Fibroblast of skin of right biceps (primary cell): ENCODE results near the gene C1orf105.

ENCODE experiments used
- DNase-seq: peaks from one replicate; pipeline ENCODE4 v3.0.0-alpha.2; 2013

C1orf105 gene

DNA sequence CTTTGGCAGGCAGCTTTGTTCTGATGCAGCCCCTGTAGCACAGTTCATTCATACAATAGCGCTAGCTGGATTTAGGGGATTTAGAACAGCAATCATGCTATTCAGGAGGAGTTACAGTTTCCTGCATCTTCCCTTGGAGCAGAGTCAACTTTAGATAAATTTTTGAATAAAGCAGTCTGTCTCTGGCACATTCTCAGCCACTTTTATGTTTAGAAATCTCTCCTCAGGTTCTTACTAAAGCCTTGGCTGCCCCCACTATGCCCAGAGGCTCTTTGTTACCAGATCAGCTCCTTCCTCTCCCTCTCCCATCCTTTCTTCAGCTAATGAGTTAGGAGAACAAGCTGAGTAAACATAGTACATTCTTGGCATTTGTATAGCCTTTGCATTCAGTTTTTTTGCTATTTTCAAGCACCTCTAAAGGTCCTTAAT, 40.4 kb downstream of the C1orf105 start:
- no peak for DNase-seq

DNA sequence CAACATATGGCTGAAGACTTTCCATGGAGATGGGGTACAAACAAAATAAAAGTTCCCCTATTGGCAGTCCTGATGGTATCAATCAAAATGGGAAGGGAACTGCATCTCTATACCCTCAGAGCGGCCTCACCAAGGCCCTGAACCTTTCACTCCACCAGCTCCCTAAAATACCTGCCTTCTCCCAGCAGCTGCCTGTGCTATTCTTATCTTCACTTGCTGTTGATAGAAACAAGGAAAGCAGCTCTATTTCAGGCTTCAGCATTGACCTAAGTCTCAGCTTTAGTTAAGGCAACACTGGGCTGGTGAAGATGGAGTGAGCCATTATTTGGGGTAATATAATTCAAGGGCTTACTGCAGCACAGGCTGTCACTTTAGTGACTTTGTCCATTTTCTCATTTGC, 45.1 kb downstream of the C1orf105 start:
- no peak for DNase-seq

DNA sequence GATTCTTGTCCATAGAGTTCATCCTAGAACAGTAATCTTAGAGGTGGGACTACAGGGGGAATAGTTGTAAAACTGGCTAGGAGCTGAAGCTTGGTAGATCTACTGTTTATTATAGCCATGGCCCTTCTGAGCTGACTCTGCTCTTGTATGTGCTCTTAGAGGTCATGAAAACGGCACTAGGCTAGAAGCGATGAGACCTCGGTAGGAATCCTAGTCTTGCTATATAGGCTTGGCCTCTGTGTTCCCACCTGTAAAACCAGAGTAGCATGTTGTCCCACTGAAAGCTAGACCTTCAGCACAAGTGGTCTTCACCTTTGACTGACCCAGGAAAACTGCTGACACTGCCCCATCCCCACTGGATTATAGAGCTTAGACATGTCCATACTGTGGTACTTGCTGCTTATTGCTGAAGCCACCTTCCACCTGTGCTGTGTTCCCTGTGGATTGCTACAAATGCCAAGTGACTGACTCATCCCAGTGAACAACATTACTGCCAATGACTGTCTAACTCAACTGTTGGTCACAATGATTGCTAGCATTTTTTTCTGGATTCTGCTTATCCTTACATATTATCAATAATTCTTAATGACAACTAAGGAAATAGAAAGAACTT, 46.4 kb downstream of the C1orf105 start:
- no peak for DNase-seq

DNA sequence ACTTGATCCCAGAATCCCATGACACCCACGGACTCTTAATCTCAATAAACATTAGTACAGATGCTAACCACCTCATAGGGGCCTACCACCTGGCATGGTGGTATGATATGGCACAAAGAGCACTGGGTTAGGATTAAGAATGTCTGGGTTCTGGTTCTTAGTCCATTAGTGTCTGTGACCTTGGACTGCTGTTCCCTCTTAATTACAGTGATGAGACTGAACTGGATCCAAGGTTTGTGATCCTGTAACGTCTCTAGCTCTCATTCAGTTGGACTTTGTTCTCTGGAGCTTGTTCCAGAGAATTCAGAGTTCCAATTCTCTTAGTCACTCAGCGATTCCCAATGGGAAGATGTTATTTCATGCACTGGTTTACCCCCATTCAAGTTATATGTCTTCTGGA, 47.0 kb downstream of the C1orf105 start:
- DNase-seq = no peak

DNA sequence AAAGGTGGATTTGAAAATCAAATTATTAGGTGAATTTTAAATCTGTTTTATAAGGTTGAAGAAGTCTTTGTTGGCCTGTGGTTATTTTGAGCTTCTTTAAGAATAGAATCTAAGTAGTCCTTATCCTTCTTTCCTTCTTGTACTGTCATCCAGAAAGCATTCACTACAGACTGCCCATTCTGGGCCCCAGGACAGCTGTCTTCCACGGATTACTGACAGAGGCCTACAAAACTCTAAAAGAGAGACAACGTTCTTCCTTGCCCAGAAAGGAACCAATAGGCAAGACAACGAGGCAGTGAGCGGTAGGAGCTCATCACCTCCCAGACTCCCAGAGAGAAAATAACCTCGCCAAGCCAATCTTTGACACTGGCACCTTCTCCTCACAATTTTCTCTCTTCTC, 47.8 kb downstream of the C1orf105 start:
- DNase-seq = no peak

DNA sequence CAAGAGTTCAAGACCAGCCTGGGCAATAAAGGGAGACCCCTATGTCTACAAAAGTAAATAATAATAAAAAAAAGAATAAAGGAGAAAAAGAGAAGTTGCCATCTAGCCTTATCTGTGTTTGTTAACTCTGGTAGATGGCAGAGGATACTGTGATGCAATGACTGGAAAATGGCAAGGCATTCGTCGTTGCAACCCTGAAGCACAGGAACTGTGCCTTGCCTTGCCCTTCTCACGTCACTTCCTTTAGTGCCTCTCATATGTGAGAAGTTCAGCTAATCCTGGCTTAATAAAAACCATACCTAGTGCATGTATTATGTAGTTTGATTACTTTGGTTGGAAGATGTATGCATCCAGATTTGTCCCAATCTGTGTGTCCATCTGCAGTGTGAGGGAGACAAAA, 49.2 kb downstream of the C1orf105 start:
- no peak for DNase-seq

DNA sequence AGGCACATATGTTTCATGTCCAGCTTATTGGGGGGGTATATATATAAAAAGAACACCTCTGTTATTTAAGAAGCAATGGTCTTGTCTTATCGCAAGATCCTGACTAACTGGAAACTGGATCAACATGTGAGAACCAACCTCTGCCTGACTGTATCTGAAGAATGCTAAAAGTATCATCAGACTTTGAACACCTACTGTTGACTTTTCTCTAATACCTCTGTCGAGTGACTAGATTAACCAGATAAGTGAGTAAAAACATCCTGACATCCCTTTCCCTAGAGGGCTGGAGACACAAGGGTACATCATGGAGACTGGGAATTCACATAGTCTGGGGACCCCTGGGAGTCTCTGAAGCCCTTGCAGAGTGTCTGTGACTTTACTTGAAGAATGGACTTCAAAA, 49.7 kb downstream of the C1orf105 start:
- no peak for DNase-seq

DNA sequence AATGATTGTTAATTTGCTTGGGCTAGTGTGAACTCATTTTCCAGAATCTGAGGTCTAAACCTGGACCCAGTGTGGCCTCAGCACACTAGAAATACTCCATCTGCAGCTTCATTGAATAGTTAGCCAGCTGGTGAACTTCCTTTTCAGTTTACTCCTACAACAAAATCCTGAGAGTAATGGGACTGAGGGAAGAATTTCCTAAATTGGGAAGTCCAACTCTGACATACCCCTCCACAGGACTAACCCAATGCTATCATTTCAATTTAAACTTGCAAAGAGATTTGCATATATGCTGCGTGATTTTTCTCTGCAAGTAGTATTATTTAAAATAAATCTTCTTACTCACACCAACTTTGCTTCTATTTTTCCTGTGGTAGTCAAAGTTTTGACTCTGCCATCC, 51.2 kb downstream of the C1orf105 start:
- no peak for DNase-seq

DNA sequence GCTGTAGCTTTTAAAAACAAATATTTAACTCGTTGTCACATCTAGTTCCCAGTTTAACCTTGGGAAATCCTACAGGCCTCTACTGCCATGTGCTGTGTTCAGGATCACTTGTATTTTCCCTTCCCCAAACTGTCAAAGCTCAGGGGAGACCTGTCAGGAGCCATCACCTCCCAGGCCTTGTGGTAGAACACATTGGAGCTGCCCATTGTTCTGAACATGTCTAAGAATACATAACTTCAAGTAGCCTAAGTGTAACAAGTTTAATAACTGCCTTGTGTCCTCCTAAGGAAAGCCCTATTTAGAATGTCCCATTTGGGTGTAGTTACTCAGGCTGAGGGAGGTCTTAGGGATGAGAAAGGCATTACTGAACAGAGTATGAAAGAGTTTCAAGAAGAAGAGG, 52.0 kb downstream of the C1orf105 start:
- no peak for DNase-seq

DNA sequence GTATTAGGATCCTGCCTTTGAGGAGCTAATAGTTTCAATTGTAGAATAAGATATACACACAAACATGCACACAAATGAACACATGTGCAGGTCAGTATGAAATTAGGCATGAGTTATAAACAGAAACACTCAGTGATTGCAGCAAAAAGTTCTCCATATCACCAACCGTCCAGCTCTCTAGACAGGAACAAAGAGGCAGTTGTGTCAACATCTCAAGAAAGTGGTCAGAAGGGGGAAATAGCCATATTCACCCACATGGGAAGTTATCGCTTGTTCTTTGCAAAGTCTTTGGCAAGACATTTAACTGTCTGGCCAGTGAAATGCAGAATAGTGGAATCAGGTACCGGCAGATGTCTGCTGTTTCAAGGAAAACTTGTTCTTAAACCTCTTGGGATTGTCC, 52.8 kb downstream of the C1orf105 start:
- no peak for DNase-seq

DNA sequence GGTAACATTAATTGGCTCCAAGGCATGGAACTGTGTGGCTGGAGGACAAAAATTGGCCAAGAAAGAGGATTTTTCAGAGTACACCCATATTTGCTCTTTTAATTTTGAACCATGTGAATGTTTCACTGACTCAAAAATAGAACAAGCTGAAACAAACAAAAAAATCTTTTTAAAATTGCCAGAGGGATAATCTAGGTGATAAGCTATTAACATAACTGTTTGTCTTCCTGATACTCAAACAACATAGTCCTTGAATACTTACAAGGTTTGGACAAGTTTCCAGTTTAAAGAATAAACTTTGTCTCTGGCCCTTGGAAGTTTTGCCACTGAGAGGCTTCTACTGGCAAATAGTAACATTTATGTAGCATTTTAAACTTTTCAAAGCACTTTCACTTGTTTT, 53.4 kb downstream of the C1orf105 start:
- no peak for DNase-seq

DNA sequence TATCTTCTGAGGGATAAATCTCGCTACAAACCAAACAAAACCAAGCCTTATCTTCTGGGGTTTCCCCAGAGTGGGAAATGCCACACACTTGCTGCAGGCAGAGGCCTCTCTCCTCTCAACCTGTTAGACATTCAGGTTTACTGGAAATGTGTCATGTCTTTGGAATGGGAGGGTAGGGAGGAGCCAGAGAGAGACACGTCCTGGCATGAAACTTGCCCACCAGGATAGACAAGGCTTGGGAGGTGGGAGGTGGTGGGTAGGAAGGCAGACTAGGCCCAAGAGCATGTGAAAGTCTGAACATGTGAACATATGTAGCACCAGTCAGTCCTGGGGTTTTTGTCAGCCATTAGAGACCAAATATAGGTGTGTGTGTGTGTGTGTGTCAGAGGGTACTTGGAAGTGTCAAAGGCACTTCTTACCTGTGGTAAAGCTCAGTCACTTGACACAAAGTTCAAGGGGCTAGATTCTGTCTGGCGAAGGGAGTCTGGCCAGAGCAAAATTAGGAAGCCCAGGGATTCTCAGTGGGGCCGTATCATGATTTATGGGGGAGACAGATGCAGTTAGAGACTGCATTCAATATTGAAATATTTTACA, 55.8 kb downstream of the C1orf105 start:
- DNase-seq = no peak

DNA sequence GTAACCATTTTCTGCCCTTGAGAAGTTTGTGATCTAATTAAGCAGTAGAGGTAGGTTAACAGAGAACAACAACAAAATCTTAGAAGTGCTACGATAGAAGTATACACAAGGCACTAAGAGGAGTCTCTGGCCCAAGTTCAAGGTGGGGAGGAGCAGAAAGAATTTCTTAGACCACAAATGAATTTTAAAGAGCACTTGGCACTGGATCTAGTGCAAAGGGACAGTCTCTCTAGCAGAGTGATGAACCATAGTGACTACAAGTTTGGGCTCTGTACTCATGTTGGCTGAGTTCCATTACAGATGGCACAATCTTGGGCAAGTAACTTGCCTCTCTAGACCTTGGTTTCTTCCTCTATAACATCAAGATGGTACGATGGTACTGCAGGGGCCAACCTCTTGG, 56.7 kb downstream of the C1orf105 start:
- DNase-seq = no peak

DNA sequence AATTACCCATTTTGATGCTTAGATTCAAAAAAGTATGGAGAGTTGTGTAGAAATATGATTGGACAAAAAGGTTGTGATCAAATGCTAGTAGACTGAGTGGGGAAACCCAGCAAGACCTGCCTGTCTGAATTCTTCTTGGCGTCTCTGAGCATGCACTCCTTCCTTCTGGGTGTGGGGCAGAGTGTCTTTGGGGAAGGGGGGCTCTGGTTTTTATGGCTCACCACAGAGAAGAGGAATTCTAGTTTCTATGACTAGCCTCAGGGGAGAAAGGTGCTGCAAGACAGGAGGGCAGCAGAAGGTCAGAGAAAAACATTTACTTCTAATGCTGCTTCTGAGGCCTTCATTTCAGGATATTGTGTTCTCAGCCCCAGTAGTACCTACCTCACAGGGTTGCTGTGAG, 57.3 kb downstream of the C1orf105 start:
- no peak for DNase-seq

DNA sequence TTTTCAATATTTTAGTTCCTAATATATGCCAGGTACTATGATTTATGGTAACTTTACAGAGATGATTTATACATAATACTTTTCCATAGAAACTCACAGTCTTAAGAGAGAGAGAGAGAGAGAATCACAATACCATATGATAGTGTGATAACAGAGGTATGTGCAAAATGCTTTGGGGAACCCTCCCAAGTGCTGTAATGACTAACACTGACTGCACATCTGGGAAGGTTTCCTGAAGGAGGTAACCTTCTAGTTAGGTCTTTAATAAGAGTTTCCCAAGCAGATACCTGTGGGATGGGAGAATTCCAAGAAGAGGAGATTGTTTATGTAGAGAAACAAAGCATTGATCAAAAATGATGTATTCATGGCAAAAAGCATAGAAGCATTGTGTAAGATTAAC, 58.0 kb downstream of the C1orf105 start:
- DNase-seq = no peak

DNA sequence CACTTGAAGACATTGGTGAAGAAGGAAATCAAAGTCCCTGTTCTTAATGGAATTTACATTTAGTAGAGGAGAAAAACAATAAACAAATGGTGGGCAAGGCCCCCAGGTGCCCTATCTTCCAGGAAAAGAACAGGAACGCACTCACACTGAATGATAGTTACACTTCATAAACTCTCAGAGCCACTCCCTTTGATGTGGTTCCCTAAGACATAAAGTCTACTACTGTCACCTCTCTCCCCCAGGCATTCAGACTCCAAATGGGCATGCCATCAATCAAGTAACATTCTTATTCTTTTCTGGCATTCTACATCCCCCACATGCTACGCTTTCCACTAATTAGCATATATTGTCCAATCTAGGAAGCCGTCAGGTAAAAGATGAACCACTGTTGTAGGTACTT, 59.9 kb downstream of the C1orf105 start:
- DNase-seq = no peak

DNA sequence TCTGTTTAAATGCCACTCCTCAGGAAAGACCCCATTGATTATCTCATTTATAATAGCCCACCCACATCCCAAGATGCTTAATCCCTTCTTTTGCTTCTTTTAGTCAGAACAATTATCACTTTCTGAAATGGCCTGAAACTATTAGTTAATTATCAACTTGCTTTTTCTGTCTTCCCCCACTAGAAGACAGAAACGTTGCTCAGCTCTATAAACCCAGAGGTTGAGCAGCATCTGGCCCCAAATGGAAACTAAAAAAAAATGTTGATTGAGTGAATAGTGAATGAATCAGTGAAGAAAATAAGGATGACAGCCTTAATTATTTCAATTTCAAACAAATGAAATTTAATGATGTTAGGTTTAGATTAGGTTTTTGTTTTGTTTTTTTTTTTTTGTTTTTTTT, 61.6 kb downstream of the C1orf105 start:
- DNase-seq = no peak

DNA sequence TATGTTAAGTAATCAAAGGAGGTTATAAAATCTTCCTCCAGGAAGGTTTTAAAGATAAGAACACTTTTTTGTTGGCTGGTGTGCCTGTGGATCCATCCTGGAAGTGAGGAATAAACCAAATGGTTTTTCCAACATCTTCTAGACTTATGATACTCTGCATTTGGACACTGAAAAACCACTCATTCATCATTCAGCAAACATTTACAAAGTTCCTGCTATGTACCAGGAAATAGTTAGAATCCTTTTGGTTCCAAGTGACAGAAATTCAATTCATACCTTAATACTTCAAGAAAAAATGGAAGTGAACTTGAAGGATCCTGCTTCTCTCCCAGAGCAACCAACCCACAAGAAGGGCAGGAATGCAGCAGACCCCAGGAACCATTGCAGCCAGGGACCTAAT, 63.0 kb downstream of the C1orf105 start:
- DNase-seq = no peak

DNA sequence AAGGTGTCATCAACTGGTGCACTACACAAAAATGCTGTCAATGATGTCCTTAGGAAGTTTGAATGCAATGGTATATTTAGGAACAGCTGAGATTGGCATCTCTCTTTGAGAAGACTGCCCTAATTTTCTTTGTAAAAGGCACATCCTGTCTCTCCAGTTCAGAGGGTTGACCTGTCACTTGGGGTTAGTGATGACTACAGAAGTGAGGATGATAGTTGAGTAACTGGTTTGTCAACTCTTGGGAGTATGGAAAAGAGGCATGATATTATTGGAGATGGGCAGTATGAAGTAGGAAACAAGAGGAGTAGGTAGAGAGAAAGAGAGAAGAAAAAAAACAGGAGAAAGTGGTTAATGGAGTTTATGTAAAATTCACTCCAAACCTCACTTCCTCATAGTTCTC, 63.8 kb downstream of the C1orf105 start:
- DNase-seq = no peak

DNA sequence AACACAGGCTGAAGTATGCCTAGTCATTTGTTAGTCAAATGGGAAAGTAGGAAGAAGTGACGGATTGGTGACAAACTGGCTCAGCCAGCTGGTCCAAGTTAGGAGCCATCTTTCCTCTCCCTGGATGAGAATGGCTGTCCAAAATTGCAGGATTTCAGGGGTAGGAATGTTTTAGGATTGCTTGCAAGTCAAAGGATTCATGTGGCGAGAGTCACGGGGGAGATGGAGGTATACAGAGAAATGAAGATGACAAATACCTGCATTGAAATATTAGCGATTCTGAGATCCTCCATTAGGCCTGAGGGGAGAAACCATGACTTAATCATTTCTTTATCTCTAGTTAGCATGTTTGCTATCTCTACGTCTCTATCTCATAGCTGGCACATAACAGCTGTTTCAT, 65.1 kb downstream of the C1orf105 start:
- DNase-seq = no peak

DNA sequence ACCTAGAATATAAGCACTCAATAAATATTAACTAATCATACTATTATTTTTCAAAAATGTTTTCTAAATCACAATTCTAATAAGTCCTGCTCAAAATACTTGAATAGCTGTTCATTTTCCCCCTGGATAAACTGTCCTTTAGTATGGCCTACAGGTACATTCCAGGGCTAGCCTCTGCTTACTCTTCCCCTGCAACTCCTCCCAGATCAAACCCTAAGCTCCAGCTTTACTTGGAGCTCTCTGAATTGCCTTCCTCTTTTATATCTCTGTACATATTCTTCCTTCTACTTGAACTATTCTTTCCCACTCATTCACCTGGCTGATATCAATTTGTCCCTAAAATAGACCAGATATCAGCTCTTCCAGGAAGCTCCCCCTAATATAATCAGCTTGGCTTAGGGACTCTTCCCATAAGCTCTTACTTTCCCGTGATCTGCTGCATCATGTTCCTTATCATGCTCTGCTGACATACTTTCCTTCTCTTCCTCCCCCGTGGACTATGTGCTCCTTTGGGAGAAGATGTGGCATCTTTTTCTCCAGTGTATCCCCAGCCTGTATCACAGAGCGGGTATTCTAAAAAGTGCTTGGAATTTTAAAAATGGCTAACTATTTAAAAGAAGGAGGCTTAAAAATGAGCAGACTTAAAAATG, 66.4 kb downstream of the C1orf105 start:
- no peak for DNase-seq

DNA sequence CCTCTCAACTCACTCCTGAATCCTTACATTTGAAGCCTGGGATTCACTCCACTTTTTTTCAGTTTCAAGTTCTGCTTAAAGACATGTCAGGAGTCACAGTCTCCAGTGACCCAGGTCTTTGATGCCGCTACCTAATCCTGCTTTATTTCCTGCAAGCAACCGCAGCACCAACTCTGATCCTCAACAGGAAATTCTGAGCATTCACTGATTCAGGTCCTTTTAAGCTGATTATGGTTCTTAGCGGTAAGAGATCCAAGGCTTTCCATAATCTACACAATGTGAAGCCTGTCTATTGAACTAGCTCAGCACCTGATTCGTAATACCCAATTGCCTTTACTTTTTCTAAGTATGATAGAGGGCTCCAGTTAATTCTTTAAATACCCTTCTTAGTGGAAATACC, 67.1 kb downstream of the C1orf105 start:
- DNase-seq = no peak

DNA sequence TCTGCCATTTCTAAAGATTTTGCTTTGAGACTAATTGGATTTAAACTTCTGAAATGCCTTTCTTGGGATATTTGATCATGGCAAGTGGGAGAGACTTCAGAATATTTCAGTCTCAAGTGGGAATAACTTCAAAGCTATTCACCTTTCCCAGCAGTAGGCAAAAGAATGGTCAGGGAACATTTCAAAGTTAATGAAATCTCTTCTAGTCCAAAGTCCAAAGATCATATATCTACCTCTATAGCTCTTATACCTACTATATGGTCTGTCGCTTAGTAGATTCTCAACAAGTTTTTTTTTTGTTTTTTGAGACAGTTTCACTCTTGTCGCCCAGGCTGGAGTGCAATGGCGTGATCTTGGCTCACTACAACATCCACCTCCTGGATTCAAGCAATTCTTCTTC, 67.9 kb downstream of the C1orf105 start:
- DNase-seq = no peak

DNA sequence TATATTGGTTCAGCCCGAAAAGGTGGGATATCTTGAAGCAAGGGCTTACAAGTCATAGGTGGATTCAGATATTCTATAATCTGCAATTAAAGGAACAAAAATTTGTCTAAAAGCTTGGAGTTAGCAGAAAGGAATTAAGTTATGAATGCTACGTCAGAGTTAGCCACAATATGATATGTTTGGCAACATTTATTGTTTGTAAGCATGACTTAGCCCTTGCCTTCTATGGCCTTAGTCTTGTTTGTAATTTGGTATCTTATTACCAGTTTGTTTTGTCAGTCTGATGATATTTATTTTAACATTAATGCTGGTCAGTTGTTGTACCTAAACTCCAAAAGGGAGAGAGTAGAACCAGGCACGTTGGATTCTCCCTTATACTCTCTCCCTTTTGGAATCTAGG, 69.4 kb downstream of the C1orf105 start:
- no peak for DNase-seq

DNA sequence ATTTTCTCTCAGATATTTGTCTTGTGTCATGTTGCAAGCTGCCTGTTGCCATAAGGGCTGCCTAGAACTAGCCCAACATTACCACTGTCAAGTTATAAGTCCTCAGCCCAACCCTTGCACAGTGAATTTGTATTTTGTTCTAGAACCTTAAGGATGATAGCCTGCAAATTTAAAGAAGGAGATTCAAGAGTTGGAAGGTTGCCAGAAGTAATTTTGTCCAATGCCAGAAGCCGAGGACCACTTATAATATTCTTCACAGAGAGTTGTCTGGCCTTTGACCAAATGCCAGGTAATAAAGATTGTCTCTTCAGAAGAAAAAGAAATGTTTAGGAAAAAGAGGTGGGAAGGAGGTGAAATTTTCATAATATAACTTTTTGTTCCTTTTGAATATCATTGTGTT, 71.9 kb downstream of the C1orf105 start:
- no peak for DNase-seq
